HG03565 (cell line): ENCODE data around the gene NRXN3.
"Not testable (repeated sequence)": the region's sequence is repeated elsewhere in the genome, so short reads cannot be mapped to it uniquely, and the experiment has no call there.

ENCODE experiments used
- ATAC-seq: cut with Tn5 transposase; IDR thresholded peaks from one replicate; pipeline ENCODE4 v1.9.1; 2021; ENCODE audit warnings: mild to moderate bottlenecking, moderate library complexity; ENCODE audit not compliant: unreplicated experiment

Gene NRXN3

DNA sequence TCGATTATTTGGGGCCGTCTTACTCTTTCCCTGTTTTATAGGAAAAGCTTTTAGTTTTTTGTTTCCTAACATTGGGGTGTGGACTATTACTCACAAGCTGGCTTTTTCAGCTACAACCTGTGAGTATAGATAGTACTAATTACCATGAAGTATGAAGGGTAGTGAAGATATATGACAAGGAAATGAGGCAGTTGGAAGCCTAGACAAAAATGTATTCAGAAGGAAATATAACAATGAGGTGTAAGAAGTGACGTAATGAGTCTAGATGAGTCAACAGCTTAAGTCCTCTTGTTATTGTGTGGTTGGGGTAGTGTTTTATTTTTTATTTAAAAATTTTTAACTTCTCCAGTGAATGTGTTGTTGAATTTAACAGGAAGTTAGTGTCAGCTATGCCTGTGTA, 804.5 kb downstream of the NRXN3 start:
- no peak for ATAC-seq

DNA sequence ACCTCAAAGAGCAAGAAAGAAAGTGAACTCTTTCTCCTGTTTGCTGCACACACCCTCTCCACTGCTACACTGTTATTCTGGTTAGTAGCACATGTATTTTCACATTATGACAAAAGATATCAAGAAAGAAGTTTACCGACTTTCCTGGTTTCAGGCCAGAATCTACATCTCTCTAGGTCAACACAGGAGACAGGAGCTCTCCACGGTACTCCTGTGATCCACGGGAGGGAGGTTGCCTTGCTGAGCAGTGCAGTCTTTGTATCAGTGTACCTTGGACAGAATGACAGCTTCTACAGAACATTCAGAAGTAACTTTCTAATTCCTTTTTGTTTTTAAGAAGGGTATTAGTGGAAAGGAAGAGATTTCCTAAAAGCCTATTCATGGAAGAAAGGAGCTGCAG, 805.6 kb downstream of the NRXN3 start:
- no peak for ATAC-seq

DNA sequence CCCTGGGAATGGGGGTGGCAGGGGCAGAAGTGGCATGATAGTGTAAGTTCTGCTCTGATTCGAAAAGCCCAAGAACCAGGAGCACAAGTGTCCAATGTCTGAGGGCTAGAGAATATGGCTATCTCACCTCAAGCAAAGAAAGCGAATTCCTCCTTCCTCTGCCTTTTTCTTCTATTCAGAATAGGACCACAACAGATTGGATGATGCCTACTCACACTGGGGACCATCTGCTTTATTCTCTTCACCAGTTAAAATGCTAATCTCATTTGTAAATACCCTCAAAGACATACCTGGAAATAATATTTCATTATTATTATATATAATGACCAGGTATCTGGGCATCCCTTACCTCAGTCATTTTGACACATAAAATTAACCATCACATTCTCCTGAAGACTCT, 808.7 kb downstream of the NRXN3 start:
- ATAC-seq: no peak

DNA sequence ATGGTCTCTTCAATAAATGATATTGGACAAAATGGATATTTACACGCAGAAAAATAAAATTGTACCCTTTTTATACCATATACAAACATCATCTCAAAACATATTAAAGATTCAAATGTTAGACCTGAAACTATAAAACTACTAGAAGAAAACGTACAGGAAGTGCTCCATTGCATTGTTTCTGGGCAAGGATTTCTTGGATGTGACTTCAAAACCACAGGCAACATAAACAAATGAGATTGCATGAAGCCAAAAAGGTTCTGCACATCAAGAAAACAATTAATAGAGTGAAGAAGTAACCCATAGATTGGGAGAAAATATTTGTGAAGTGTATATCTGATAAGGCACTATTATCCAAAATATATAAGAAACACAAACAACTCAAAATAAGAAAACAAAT, 812.4 kb downstream of the NRXN3 start:
- no peak for ATAC-seq

DNA sequence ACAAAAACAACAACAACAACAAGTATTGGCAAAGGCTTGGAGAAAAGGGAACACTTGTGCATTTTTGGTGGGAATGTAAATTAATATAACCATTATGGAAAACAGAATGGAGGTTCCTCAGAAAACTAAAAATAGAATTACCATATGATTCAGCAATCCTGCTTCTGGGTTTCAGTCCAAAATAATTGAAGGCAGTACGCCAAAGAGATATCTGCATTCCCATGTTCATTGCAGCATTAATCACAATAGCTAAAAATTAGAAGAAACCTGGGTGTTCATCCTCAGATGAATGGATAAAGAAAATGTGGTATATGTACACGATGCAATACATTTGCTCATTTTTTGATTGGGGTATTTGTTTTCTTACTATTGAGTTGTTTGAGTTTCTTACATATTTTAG, 813.0 kb downstream of the NRXN3 start:
- ATAC-seq: no peak

DNA sequence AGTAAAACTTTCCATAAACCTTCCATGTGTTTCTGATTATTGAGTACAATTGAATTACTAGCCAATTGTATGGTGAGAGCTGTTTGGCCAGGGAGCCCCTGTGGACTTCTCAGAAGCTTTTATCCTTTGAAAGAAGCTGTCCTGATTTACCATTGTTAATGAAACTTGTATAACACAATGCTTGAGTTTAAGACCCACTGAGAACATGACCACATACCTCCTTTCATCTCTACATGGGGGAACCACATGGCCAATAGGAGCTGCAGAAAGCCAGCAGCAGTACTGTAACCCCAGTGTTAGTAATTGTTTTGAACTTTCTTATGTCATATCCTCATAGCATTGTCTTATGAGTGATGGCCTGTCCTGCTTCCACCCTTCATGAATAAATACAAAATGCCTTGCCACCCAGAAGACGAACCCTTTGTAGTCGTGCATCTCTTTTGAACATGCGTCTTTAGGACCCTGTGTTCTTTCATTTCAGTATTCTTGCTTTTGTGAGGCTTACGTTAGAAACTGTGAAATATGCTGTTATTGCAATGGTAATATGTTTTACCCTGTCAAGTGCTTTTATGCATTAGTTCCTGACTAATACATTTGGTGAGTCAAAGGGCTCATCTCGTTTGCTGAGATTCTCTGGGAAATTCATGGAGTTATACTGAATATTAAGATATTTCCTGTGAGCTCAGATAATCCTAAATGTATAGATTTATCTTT, 815.7 kb downstream of the NRXN3 start:
- ATAC-seq: no peak

DNA sequence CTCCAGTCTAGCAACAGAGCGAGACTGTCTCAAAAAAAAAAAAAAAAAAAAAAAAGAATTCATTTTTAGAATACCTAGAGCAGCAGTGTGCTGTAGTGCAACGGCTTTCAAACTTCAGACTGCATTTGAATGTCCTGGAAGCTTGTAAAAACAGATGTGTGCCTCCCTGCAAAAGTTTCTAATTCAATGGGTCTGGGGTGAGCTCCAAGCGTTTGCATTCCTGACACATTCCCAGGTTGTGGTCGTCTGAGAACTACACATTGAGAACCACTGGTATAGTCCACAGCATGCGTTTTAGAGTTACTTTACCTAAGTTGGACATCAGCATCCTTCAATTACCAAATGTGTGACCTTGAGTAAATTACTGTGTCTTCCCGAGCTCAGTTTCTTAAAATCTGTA, 816.8 kb downstream of the NRXN3 start:
- ATAC-seq: no peak

DNA sequence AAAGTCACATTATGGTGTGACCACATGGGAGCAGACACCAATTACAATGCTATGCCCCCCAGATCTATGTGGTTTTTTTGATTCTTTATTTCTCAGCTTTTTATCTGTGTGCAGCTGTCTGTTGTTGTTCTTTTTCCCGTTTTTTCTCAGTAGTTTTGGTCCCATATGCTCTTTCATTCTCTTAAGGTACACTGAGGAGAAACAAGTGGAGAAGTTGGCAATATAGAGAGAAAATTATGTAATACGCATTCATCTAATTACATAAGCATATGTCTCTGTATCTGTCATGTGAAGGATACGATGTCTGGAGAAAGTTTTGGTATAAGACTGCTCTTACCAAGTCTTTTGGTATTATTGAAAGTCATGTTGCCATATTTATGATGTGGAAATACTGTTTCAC, 819.0 kb downstream of the NRXN3 start:
- ATAC-seq: no peak

DNA sequence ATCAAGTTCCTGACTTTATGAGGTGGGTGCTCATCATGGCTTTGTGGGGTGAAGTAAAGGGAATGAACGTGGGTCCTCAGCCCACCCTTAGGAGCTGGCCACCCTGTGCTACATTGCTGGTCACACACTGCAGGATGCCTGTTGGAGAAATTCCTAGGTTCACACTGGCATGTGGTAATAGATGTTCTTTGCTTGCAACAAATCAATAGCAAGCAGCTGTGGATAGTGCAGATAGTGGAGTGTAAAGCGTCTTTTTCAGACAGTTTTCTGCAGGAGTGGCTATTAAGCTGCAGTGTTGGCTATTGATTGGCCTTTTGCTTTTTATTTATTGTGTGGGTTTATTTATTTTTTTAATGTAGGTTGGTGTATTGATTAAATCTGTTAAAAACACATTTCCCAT, 822.7 kb downstream of the NRXN3 start:
- no peak for ATAC-seq

DNA sequence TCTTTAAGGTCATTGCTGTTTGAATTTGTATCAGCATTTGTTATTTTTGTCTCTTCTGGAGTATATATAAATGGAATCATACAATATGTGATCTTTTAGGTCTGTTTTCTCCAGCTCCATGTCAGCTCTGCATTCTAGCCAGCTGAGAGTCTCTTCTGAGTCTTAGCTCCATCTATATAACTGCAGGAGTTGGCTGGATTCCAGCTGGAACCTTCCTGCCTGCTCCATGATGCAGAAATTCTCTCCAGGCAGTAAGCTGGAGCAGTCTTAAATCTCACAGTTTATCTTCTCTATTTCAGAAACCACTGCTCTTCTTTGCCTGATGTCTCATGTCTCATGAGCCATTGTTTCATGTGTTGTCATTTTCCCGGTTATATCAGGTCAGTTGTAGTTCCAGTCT, 827.6 kb downstream of the NRXN3 start:
- ATAC-seq: no peak

DNA sequence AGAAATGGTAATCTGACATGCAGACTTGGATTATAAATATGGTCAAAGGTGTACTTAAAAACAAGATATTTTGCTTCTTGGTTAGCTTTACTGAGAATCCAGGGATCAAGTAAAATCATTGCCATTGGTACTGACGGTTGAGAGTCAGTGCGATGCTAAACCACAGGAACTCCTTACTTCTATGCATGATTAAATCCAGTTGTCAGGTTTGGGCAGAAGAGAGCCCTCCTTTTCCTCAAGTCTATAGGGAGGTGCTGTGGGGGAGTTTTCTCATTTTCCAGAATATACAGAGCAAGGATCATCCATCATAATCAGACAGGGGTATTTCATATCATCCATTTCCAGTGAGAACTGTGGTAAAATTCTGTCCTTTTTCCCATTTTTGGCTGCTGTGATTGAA, 839.1 kb downstream of the NRXN3 start:
- ATAC-seq: no peak

DNA sequence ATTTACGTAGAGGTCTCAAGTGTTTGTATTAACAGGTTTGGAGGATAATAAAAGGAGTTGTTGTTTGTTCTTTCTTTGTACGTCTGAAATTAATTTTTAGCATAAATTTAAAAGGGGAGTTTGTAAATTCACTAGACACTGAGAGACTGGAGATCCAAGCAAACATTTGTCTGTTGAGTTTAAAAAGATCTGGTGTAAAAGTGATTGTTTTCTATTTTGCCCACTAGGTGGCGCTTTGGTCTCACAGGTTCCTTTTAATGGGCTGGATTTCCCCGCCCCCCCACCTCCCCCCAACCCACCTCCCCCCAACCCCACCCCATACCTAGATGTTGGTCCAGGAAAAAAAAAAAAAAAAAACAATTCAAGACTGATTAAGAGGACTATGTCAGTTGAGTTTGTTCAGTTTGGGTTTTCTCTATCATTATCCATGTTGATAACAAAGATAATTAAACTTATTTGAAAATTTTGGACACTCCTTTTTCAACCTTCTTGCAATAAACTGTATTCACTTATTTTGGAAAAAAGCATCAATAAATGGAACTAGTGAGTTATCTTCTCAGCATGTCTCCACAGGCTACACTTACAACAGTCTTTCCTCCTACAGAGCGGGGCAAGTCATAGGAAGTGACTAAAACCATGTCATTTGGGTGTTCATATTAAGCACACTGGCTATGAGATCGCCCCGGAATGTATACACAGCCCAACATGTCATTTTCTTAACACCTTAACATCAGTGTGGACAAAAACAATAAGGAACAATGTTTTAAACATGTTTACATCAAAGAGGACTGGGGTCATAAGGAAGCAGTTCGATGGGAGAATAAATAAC, 841.1 kb downstream of the NRXN3 start:
- no peak for ATAC-seq

DNA sequence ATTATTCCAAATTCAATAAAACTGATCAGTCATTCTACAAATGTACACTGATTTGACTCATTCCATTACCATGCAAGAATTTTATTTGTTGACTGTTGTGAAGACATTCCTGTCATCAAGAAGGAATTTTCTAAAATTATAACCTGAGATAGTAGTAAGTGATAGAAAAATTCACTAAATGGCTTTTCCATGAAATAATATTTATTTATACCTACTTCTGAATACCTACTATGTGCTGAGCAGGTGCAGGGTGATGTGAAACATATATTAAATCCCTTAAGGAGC, 841.7 kb downstream of the NRXN3 start:
- ATAC-seq: no peak

DNA sequence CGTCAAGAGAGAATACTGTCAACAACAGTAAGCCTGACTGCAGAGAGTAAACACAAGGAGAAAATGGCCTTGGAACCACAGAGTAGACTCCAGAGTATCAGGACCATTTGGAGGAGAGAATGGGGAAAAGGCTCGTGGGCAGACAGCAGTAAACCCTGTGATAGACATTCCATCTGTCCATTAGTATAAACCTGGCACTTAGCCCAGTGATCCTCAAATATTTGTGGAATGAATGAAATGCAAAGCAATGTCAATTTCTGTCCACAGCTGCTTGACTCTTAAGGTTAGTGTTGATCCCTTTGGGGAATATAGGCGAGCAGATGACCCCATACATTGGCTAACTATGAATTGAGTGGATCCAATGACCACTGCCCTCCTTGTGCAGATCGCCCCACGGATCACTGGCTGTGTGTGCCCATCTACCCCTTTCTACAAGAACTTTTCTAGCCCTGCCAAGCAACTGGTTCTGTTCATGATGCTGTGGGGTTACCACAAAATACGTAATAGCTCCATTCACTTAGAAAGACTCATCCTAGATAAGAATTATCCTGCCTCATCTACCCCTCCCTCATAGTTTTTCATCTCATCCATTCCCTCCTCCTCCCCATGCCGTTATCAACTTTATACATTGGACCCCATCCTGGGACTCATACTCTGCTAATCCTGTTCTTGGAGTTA, 846.8 kb downstream of the NRXN3 start:
- no peak for ATAC-seq

DNA sequence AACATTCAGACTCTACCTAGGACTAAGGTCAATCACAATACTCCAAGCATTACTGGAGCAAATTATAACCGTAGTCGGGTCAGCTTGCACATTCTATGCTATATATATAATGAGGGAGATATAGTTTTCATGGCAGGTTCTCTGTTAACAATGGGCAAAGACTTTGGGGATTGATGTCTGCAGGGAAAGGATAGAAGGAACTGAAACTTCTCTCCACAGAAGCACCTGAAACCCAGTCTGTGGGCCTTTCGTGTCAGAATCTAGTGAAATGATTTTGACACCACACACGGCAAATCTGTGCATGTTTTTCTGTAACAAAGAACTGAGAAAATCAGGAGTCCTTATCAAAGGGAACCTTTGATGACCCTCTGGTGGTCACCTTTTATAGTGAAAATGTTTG, 847.4 kb downstream of the NRXN3 start:
- no peak for ATAC-seq

DNA sequence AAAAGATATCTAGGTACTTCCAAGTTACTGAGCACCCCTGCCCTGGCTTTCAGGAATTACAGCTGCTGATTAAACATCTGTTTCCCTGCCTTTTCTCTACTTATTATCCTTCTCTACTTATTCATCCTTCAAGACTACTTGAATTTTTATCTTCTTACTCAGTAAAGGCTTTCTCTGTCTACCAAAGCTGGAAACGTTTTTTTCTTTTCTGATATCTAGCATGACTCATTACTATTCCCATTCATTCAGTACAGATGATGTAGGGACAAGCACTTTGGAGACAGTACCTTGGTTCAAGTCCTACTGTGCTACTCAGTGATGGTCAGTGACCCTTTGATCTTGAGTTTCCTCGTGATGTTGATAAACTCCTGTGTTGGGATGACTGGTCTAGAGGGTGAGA, 848.7 kb downstream of the NRXN3 start:
- no peak for ATAC-seq

DNA sequence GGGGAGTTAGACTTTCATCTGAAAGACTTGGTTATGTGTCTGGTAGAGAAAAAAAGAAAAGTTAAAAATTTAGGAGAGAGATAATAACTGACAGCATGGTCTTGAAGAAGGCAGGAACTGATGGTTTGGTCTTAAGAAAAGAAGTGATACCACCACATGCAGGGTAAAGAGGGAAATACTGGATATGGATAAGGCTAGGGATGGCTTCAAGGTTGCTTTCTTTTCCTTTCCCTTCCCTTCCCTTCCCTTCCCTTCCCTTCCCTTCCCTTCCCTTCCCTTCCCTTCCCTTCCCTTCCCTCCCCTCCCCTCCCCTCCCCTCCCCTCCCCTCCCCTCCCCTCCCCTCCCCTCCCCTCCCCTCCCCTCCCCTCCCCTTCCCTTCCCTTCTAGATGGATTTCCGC, 849.7 kb downstream of the NRXN3 start:
- ATAC-seq: not testable (repeated sequence)

DNA sequence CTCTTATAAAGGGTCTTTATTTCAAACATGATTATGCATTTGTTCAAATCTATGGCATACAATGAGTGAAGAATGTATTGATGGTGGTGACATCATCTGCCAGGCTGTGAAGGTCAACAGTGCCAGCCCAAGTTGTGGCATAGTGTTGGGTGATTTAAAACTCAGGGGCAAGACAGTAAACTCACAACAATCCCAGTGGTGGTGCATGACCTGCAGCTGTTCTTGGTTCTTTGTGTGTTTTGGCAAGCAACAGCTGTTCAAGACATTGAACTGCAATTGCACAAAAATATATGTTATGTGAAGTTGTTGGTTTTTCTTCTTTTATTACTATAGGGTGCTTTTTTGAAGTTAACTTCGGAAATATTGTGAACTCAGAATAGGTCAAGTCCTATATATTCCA, 851.6 kb downstream of the NRXN3 start:
- ATAC-seq: no peak

DNA sequence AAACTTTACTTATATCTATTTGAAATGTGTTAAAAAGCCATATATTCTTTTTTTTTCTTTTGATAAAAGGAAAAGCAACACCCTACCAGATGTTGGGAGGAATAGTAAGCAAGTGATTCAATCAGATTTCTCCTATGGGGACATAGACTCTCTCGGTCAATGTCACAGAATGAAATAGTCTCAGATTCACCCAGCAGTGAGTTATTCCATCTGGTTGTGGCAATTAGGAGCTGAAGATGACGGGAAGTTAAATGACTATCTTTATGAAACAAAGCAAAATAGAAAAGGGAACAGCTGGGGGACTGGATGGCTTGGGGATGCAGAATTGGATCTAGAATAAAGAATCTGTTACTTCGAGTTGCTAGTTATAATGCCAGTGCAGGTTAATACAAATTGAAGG, 857.0 kb downstream of the NRXN3 start:
- ATAC-seq: no peak

DNA sequence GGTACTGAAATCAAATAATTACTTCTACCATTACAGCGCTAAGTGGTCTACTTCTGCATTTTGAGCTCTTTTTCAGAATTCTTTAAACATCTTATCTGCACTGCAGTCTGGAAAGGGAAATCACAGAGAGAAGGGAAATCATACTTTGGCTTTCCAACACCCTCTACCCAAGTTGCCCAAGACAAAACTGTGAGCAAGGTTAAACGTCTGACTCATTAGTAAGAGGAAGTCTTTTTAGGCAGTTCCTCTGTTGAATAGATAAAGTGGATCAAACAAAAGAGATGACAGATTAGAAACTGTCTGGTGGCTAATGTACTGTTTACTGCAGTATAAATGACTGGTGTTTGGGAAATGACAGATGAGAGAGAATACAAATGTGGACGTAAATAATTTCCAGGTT, 858.1 kb downstream of the NRXN3 start:
- ATAC-seq: no peak

DNA sequence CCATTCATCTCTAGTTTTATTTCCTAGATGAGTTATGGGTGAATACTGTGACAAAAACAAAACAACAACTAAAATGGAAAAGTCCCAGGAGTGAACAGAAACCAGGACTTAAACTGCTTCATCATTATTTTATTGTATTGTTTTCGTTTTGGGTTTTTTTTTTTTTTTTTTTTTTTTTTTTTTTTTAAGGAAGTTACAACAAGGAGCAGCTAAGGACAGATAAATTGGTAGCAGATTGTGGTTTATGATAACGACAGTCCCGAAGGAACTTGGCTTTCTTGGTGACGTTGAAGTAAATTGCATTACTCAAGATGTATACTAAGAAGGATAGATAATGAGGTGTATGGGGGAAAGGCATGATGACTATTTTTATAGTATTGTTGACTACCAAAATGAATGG, 866.3 kb downstream of the NRXN3 start:
- no peak for ATAC-seq

DNA sequence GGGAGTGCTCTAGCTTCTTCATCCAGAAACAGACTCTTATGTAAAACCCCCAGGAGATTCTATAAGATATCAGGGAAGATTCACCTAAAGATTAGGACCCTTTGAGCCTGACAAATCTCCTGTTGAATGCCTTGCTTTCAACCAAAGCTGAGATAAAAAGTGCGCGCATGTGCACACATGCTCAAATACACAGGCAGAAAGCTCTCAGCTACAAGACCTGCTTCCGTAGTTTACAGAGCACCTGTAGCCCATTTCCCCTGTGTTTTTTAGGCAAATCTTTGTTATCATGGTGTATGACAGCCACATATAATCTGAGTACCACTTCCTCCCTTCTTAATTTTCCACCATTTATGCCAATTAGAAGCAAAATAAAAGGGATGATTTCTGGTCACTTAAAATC, 866.9 kb downstream of the NRXN3 start:
- ATAC-seq: no peak
